Gastroesophageal sphincter (tissue), 4 donors: ENCODE data around the gene SDK1. TPM values are rescaled to one million over a fixed set of nuclear protein-coding genes. Genes with fewer than 3 reads are reported as not detected.

Experiments
- ATAC-seq: fragments of 150-250 bp; one replicate; pipeline ENCODE4 v1.9.1; 2016; ENCODE audit warnings: mild to moderate bottlenecking, moderate library complexity
- H3K27ac ChIP-seq, 4 donors: fragments of 200-600 bp; sonication (generic) in 3 of 4; 1 replicate in 3 of 4; 2 replicates in 1 of 4; pipeline ENCODE4 v1.5.1; 2016 to 2019
- H3K27me3 ChIP-seq: fragments of 200-600 bp; sonication (generic); one replicate; pipeline ENCODE4 v1.5.1; 2019
- H3K36me3 ChIP-seq, 2 donors: fragments of 200-600 bp; sonication (generic); one replicate each; pipeline ENCODE4 v1.5.1; 2019; ENCODE audit warnings: control low read depth in 1 of 2
- H3K4me1 ChIP-seq, 3 donors: fragments of 200-600 bp; sonication (generic); 1 replicate in 2 of 3; 2 replicates in 1 of 3; pipeline ENCODE4 v1.5.1; 2016 to 2019; ENCODE audit warnings: control low read depth in 2 of 3
- H3K4me3 ChIP-seq, 2 donors: fragments of 200-600 bp; sonication (generic); one replicate each; pipeline ENCODE4 v1.5.1; 2019; ENCODE audit warnings: mild to moderate bottlenecking in 1 of 2, moderate library complexity in 1 of 2
- H3K9me3 ChIP-seq, 3 donors: fragments of 200-600 bp; sonication (generic); one replicate each; pipeline ENCODE4 v1.5.1; 2017 to 2019; ENCODE audit warnings: control low read depth in 2 of 3
- EP300 ChIP-seq: sonication (generic); formaldehyde crosslinking; IDR thresholded peaks from one replicate; pipeline ENCODE4 v1.6.1; 2017; ENCODE audit warnings: antibody characterized with exemption, mild to moderate bottlenecking
- POLR2A ChIP-seq, 2 donors: fragments of 450-650 bp; IDR thresholded peaks; one replicate each; pipeline ENCODE4 v1.6.1; 2017; ENCODE audit warnings: antibody characterized with exemption in 2 of 2, mild to moderate bottlenecking in 2 of 2, moderate library complexity in 1 of 2
- POLR2AphosphoS5 ChIP-seq: sonication (generic); formaldehyde crosslinking; IDR thresholded peaks from one replicate; pipeline ENCODE4 v1.6.1; 2017; ENCODE audit warnings: antibody characterized with exemption
- WGBS, 2 donors: methylation state at CpG; one replicate each; pipeline ENCODE4 v1.1.5; 2018; ENCODE audit warnings: low coverage in 1 of 2; 5-methylcytosine and 5-hydroxymethylcytosine counted together
- total RNA-seq, 4 donors: library from RNA; depleted of rRNA; stranded (reverse); fragments of >200 nt; gene quantifications; one replicate each; pipeline ENCODE4 v1.1.0, GENCODE V29; 2016
- TF ChIP-seq, protein P1 (sequence below), 4 experiments: fragments of 200-600 bp in 2 of 4; fragments of 450-650 bp in 2 of 4; sonication (generic) in 1 of 4; IDR thresholded peaks; one replicate each; pipeline ENCODE4 v1.5.1; 2017 to 2019; ENCODE audit warnings: antibody characterized with exemption in 4 of 4, mild to moderate bottlenecking in 2 of 4, moderate library complexity in 2 of 4

The SDK1 gene
- total RNA-seq, 4 donors from 2014 or later: 6.1 to 13.6 (median 8.7) TPM

DNA sequence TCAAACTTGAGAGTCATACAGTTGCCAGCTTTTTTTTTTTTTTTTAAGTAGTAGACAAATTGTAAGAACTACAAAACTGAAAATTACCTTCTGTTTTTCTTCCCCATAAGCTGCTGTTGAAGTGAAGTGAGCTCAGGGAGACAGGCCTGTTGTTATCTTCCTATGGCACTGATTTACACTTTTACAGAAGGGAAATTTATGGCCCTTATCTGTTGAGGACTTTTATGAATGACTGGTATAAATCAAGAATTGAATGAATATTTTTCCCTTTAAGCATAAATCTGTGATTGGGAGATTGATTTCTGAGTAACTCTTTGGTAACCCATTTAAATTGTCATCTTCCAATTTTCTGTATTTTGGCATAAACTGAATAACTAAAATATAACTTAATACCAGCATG, 124.0 kb downstream of the SDK1 start:
- H3K4me3 ChIP-seq: no peak overlapping the region
- H3K9me3 ChIP-seq: peaks cover 0 to 11% (median 0%) of the 10 kb centered on the region in 3 donors
- no peaks in the 10 kb centered on the region for H3K27me3 ChIP-seq
- no peaks in the 10 kb centered on the region for H3K4me1 ChIP-seq
- no peak overlapping the region for H3K27ac ChIP-seq
- ATAC-seq: no peak
- TF ChIP-seq, protein P1, sequence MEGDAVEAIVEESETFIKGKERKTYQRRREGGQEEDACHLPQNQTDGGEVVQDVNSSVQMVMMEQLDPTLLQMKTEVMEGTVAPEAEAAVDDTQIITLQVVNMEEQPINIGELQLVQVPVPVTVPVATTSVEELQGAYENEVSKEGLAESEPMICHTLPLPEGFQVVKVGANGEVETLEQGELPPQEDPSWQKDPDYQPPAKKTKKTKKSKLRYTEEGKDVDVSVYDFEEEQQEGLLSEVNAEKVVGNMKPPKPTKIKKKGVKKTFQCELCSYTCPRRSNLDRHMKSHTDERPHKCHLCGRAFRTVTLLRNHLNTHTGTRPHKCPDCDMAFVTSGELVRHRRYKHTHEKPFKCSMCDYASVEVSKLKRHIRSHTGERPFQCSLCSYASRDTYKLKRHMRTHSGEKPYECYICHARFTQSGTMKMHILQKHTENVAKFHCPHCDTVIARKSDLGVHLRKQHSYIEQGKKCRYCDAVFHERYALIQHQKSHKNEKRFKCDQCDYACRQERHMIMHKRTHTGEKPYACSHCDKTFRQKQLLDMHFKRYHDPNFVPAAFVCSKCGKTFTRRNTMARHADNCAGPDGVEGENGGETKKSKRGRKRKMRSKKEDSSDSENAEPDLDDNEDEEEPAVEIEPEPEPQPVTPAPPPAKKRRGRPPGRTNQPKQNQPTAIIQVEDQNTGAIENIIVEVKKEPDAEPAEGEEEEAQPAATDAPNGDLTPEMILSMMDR (IDR thresholded peaks at IDR 0.05): no peak
- TF ChIP-seq POLR2AphosphoS5: no peak
- no peak for TF ChIP-seq EP300
- no peak for TF ChIP-seq POLR2A (IDR thresholded peaks at IDR 0.05)
- H3K36me3 ChIP-seq: no peaks in the 10 kb centered on the region

- H3K4me3 ChIP-seq: no peak overlapping the region
- no peak for ATAC-seq
- H3K27ac ChIP-seq: no peak overlapping the region
- no peaks in the 10 kb centered on the region for H3K36me3 ChIP-seq
- H3K4me1 ChIP-seq: no peaks in the 10 kb centered on the region
- H3K9me3 ChIP-seq: peaks cover 0 to 11% (median 0%) of the 10 kb centered on the region in 3 donors
- TF ChIP-seq, protein P1 (IDR thresholded peaks at IDR 0.05): no peak
- no peak for TF ChIP-seq EP300
- no peak for TF ChIP-seq POLR2A (IDR thresholded peaks at IDR 0.05)
- no peak for TF ChIP-seq POLR2AphosphoS5
- no peaks in the 10 kb centered on the region for H3K27me3 ChIP-seq
- whole genome bisulfite sequencing, 2 donors: 56 to 75% methylated on average over 4 of the region's 4 CpGs
Measured at GRCh38 chr7:3426064-3426463, 125.0 kb downstream of the SDK1 start.

DNA sequence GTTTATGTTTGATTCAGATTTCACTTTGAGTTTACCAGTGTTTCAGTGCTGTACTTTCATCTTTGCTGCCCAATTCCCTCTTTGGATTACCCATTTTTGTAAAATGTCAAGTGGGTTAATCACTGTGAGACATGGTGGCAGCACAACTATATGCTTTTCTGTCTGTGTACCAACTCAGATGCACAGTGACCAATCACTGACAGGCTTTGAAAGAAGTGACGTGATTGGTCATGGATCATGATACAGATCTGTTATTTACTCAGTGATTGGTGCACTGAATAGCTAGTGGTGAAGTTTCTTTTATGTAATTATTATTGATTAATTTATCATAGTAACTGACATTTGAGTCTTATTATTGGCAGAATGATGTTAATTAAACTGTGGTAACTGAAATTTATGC, 126.9 kb downstream of the SDK1 start:
- H3K4me1 ChIP-seq: no peaks in the 10 kb centered on the region
- H3K27ac ChIP-seq: no peak overlapping the region
- ATAC-seq: no peak
- no peaks in the 10 kb centered on the region for H3K9me3 ChIP-seq
- H3K4me3 ChIP-seq: no peak overlapping the region
- 92 to 100% methylated on average over 1 of the region's 1 CpG for WGBS, 2 donors
- H3K27me3 ChIP-seq: no peaks in the 10 kb centered on the region
- TF ChIP-seq EP300: no peak
- H3K36me3 ChIP-seq: no peaks in the 10 kb centered on the region

DNA sequence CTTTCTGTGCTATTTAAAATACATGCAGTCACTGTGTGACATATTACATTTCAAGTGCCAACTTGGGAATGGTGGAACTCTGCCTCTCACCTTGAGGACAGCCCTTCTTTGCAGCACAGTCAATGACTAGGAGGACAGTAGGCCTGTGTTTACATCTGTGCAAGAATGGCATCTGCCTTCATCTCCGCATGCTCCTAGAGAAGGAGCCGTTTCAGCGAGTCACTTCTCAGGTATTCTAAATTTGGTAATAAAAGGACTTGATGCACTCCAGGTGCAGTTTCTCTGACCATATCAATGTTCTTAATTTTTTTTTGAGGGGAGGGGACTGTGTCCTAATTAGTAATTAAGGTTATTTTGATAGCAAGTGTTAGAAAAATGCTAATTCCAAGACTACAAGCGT, 128.9 kb downstream of the SDK1 start:
- 66 to 93% methylated on average over 4 of the region's 4 CpGs for WGBS, 2 donors
- no peak for TF ChIP-seq POLR2A (IDR thresholded peaks at IDR 0.05)
- TF ChIP-seq POLR2AphosphoS5: no peak
- TF ChIP-seq, protein P1 (IDR thresholded peaks at IDR 0.05): no peak
- no peak for TF ChIP-seq EP300

DNA sequence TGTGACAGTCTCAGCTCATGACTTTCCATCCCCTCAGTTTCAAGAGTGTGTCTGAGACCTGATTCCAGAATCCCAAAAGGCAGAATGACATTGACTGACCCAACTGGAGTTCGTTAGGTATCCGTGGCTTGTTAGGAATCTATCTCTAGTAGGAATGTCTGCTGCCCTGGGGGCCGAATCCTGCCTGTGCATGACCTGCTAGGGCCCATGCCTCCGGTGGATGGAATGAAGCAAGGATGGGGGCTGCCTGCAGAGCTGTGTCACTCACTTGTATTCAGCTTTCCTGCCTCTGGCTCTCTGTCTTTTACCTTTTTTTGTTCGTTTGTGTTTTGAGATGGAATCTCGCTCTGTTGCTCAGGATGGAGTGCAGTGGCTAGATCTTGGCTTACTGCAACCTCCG, 129.5 kb downstream of the SDK1 start:
- no peaks in the 10 kb centered on the region for H3K36me3 ChIP-seq
- no peaks in the 10 kb centered on the region for H3K4me1 ChIP-seq
- H3K9me3 ChIP-seq: no peaks in the 10 kb centered on the region
- WGBS, 2 donors: 70 to 82% methylated on average over 2 to 5 of the region's 7 CpGs
- TF ChIP-seq POLR2A (IDR thresholded peaks at IDR 0.05) (no peak), EP300 (no peak), POLR2AphosphoS5 (no peak)
- TF ChIP-seq, protein P1 (IDR thresholded peaks at IDR 0.05): no peak
- ATAC-seq: no peak
- no peak overlapping the region for H3K27ac ChIP-seq
- H3K4me3 ChIP-seq: no peak overlapping the region
- no peaks in the 10 kb centered on the region for H3K27me3 ChIP-seq

More for the DNA sequence above, 128.9 kb downstream of the SDK1 start:
- H3K27ac ChIP-seq: no peak overlapping the region
- no peaks in the 10 kb centered on the region for H3K27me3 ChIP-seq
- H3K9me3 ChIP-seq: no peaks in the 10 kb centered on the region
- H3K36me3 ChIP-seq: no peaks in the 10 kb centered on the region
- ATAC-seq: no peak
- no peak overlapping the region for H3K4me3 ChIP-seq
- no peaks in the 10 kb centered on the region for H3K4me1 ChIP-seq
